ENCODE results near the gene CFAP46. TPM values are rescaled to one million over a fixed set of nuclear protein-coding genes. Genes with fewer than 3 reads are reported as not detected.

The CFAP46 gene
- total and polyA plus RNA-seq, 10 of the 15 experiments (the other 5 are each of a cell fraction or from before 2014, with no cell fraction given) = 0.01 to 0.18 (median 0.03) TPM; not detected in 7

- no peak for TF ChIP-seq EP300 (IDR thresholded peaks at IDR 0.05; ENCODE audit: borderline replicate concordance in 1 of 2, control insufficient read depth in 1 of 2, low read depth in 2 of 2, low read length in 2 of 2)
- TF ChIP-seq NRF1 (conservative IDR thresholded peaks at IDR 0.05; ENCODE audit: low read depth, low read length) = no peak
- TF ChIP-seq CHD4 (IDR thresholded peaks at IDR 0.05) = no peak
- no peak for TF ChIP-seq ZNF24 (IDR thresholded peaks at IDR 0.05)
Measured at GRCh38 chr10:132858121-132859081, 84.0 kb downstream of the CFAP46 start (continued).

DNA sequence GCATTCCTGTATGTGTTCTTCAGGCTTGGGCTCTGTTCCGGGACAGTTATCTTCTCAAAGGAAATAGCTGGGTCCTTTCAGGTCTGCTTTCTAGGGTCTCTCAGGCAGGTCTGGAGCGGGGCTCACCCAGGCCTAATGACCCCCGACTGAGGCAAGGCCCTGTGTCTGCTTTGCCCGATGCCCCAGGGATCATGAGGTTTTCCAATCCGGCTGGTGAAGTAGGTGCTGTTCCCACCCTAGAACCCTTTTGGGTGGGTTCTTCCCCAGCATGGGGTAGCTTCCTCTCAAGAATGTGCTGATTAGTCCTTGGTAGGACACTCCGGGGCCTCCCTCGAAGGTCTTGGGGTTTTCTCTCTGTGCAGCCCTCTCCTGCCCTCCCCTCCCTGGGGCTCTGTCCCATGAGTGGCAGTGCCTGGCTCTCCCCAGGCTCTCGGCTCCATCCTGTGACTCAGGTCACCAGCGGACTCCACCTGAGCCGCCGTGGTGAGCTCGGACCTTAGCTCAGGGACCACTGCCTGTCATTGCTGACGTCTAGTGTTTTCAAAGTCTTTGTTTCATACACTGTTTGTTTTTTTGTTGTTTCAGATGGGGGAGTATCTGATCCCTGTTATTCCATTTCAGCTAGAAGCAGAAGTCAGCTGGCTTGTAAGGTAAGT is 85.4 kb downstream of the CFAP46 start:
- DNase-seq (ENCODE audit: low read depth, low spot score) (no peak), FAIRE-seq (no peak), ATAC-seq (no peak)
- Histone ChIP-seq H4K20me1 (ENCODE audit: control insufficient read depth, insufficient read depth) (no peaks in the 10 kb centered on the region), H3K9ac (ENCODE audit: control insufficient read depth, insufficient read depth, low read length) (no peak overlapping the region), H3K79me2 (ENCODE audit: control insufficient read depth, insufficient read depth, low read length) (no peaks in the 10 kb centered on the region), H3K4me3 (no peak overlapping the region), H3K4me1 (ENCODE audit: control insufficient read depth, insufficient read depth, low read length) (no peaks in the 10 kb centered on the region), H3K9me3 (replicated peaks; ENCODE audit: control insufficient read depth, insufficient read depth, low read length) (no peaks in the 10 kb centered on the region), H3K4me2 (ENCODE audit: control insufficient read depth, insufficient read depth) (no peak overlapping the region), H3K36me3 (ENCODE audit: control insufficient read depth in 2 of 2, insufficient read depth in 2 of 2, low read length in 1 of 2) (no peaks in the 10 kb centered on the region), H3K27me3 (replicated peaks in 1 of 2; ENCODE audit: control insufficient read depth in 2 of 2, insufficient read depth in 2 of 2, low read length in 1 of 2) (no peaks in the 10 kb centered on the region), H3K27ac (ENCODE audit: control insufficient read depth, insufficient read depth) (no peak overlapping the region), H2AFZ (ENCODE audit: control insufficient read depth, low read depth, low read length) (no peak overlapping the region)
- RAD21 ChIA-PET (ENCODE audit: unreplicated experiment) = no interaction called here
- in situ Hi-C loops (cut with MboI) (no loop called here), intact Hi-C loops (cut with micrococcal nuclease; ENCODE audit: unreplicated experiment) (no loop called here)
- CTCF ChIA-PET = no interaction called here
- SMC1A ChIA-PET (ENCODE audit: uncharacterized antibody, unreplicated experiment) = no interaction called here
- no TSS peak for BruUV-seq (replicated peaks)
- POLR2A ChIA-PET = no interaction called here
- WGBS (ENCODE audit: insufficient coverage, insufficient replicate concordance, low lambda C conversion rate, missing lambda C conversion rate) = 58% methylated on average over 11 of the region's 13 CpGs
- no peak for TF ChIP-seq STAT3 (IDR thresholded peaks at IDR 0.05; ENCODE audit: low read depth, low read length)
- no peak for TF ChIP-seq SMAD1 (IDR thresholded peaks at IDR 0.05; ENCODE audit: low read depth, partially characterized antibody)
- TF ChIP-seq MYC (IDR thresholded peaks at IDR 0.05; ENCODE audit: insufficient read depth, insufficient read length, insufficient replicate concordance, low read length, severe bottlenecking) = no peak
- no peak for TF ChIP-seq TCF7 (IDR thresholded peaks at IDR 0.05; ENCODE audit: borderline replicate concordance)
- no peak for TF ChIP-seq EZH2 (IDR thresholded peaks at IDR 0.05; ENCODE audit: borderline replicate concordance, control insufficient read depth, low read depth, low read length)
- TF ChIP-seq MXI1 (IDR thresholded peaks at IDR 0.05; ENCODE audit: low read depth, low read length) = no peak
- TF ChIP-seq CBFB (IDR thresholded peaks at IDR 0.05; ENCODE audit: low read depth) = no peak
- TF ChIP-seq NFXL1 (IDR thresholded peaks at IDR 0.05; ENCODE audit: borderline replicate concordance) = no peak
- TF ChIP-seq SMARCA5 (IDR thresholded peaks at IDR 0.05) = no peak
- no peak for TF ChIP-seq HSF1 (IDR thresholded peaks at IDR 0.05; ENCODE audit: low read depth, low read length)
- TF ChIP-seq CHD4 (IDR thresholded peaks at IDR 0.05) = no peak
- no peak for TF ChIP-seq POLR2AphosphoS5 (IDR thresholded peaks at IDR 0.05; ENCODE audit: low read length)
- no peak for TF ChIP-seq PAX8 (IDR thresholded peaks at IDR 0.05)
- TF ChIP-seq, protein P1, sequence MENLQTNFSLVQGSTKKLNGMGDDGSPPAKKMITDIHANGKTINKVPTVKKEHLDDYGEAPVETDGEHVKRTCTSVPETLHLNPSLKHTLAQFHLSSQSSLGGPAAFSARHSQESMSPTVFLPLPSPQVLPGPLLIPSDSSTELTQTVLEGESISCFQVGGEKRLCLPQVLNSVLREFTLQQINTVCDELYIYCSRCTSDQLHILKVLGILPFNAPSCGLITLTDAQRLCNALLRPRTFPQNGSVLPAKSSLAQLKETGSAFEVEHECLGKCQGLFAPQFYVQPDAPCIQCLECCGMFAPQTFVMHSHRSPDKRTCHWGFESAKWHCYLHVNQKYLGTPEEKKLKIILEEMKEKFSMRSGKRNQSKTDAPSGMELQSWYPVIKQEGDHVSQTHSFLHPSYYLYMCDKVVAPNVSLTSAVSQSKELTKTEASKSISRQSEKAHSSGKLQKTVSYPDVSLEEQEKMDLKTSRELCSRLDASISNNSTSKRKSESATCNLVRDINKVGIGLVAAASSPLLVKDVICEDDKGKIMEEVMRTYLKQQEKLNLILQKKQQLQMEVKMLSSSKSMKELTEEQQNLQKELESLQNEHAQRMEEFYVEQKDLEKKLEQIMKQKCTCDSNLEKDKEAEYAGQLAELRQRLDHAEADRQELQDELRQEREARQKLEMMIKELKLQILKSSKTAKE (IDR thresholded peaks at IDR 0.05; ENCODE audit: low read depth, poor library complexity, severe bottlenecking) = no peak
- TF ChIP-seq ZNF217 (IDR thresholded peaks at IDR 0.05) = no peak
- TF ChIP-seq NFYA (IDR thresholded peaks at IDR 0.05; ENCODE audit: borderline replicate concordance, low read depth, low read length) = no peak
